GM12873 (cell line): ENCODE results near the gene SIN3A.
A peak's percentile ranks its signal among the peaks of the same experiment; 100 is the strongest.

ENCODE experiments used
- CTCF ChIP-seq: IDR thresholded peaks from 2 replicates; pipeline ENCODE4 v1.5.1; 2012; ENCODE audit warnings: low read depth, mild to moderate bottlenecking, moderate library complexity, low read length, control low read depth; ENCODE audit not compliant: insufficient read depth; ENCODE audit errors: missing control alignments

Gene SIN3A

GRCh38 chr15:75389791-75390382 lies 61.6 kb downstream of the SIN3A start:
- no peak for TF ChIP-seq CTCF

DNA sequence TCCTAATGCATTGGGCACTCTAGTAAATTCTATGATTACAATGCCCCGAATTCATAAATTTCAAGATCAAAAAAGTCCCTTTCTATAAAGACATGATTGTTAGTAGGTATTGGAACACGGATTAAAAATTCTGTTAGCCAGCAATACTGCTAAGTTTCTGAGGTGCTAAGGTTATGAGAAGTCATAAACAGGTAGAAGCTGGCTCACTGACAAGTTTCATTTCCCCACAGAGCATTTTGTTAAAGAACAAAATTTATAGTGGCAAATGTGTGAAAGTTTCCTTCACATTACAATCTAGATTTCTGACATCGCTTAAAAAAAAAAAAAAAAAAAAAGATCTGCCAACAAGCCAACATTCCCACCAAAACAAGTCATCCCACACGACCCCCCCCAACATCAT lies 70.7 kb downstream of the SIN3A start:
- TF ChIP-seq CTCF: no peak

- no peak for TF ChIP-seq CTCF
Observed at GRCh38 chr15:75371901-75372688, 79.4 kb downstream of the SIN3A start.

GRCh38 chr15:75371486-75371885 lies 80.0 kb downstream of the SIN3A start:
- no peak for TF ChIP-seq CTCF

DNA sequence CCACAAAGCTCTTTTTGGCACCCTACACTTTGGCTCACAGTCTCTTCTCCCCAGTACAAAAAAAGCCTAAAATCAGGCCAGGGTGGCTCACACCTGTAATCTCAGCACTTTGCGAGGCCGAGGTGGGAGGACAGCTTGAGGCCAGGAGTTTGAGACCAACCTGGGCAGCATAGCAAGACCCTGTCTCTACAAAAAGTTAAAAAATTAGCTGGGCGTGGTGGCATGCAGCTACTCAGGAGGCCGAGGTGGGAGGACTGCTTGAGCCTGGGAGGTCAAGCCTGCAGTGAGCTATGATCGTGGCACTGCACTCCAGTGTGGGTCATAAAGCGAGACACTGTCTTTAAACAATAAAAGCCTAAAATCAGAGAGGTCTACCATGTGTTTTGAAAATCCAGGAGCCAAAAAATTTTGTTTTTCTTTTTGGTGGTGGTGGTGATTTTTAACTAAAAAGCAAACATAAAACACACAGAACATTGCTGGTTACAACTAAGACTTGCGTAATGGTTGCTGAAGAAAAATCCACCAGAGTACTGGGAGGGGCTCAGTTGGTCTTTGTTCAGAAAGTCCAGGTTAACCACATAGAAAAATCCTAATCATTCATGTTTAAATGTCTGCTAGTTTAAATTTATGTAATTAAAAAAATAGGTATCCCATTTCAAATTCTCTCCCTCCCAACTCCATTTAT lies 81.5 kb downstream of the SIN3A start:
- TF ChIP-seq CTCF: no peak

- TF ChIP-seq CTCF: no peak
Observed at GRCh38 chr15:75368689-75369239, 82.7 kb downstream of the SIN3A start.

DNA sequence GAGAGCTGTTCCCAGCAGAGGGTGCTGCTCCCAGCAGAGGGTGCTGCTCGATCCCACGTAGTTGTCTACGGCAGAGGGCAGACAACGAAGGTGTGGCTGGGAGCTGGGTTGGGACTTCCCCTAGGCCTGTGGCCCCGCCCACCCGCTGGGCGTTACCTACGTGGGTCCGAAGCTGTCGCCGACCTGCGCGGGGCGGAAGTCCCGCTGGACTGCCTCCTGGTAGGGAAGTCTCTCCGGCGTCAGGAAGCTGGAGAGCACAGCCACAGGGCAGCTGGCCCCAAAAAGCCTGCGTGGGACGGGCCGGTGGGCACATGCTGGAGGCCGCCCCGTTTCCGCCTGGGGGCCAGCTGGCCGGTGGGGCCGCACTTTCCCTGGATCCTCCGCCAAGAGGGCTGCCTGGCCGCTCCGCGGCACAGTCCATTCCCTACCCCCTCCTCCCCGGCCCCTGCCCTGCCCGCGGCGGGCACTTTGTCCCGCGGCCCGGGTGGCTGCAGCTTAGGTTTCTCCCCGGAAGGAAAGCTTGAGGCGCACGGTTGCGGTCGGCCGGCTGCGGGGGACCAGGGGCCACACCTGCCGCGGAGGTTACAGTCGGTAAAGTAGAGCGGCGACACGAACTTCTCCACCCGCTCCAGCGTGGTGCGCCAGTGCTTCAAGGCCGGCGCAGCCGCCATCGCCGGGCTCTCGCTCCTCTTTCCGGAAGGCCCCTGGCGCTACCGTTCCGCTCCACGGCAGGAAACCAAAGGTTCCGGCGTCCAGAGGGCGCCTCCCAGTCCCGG lies 83.4 kb downstream of the SIN3A start, which contains the start of gene MAN2C1:
Gene MAN2C1, minus strand, starts transcription at position 695 of the 776 bp plus-strand sequence. Its CDS starts 24 bp downstream, at position 671.
- peak; percentile 87 for TF ChIP-seq CTCF
